ENCODE results near the gene P2RY11.

The P2RY11 gene

DNA sequence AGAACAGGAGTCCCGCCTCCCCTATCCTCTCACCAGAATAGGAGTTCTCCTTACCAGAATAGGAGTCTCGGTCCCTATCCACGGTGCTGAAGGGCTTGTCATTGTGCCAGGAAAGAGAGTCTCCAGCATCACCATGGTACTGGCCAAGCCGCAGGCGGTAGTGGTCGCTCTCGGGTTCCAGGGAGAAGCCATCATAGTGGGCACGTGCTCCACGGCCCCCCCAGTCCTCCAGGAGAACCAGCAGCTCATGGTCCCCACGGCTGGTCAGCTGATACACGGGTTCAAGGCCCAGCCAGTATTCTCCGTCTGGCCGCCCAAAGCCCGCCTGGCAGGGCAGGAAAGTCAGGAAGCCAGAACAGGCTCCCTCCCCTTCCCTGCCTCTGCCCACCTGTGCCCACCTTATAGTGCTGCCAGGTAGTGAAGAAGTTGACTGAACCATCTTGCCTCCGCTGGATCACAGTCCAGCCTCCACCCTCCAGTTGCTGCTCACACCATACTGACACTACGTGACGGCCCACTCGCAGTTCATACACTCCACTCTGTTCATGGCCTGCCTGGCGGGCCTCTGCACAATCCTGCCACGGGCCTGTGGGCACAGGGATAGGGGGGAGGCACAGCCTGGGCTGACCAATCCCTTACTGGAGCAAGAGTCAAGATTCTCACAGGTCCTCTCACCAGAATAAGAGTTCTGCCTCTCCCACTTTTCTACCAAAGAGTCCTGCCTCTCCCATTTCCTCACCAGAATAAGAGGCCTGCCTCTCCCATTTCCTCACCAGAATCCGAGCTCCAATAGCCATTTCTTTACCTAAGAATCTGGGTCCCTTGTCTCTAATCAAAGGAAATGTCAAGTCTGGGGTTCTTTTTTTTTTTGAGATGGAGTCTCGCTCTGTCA, 18.0 kb upstream of the P2RY11 start:
- DNase-seq = no peak

GRCh38 chr19:10095622-10095947, 15.9 kb upstream of the P2RY11 start:
- DNase-seq = no peak

DNA sequence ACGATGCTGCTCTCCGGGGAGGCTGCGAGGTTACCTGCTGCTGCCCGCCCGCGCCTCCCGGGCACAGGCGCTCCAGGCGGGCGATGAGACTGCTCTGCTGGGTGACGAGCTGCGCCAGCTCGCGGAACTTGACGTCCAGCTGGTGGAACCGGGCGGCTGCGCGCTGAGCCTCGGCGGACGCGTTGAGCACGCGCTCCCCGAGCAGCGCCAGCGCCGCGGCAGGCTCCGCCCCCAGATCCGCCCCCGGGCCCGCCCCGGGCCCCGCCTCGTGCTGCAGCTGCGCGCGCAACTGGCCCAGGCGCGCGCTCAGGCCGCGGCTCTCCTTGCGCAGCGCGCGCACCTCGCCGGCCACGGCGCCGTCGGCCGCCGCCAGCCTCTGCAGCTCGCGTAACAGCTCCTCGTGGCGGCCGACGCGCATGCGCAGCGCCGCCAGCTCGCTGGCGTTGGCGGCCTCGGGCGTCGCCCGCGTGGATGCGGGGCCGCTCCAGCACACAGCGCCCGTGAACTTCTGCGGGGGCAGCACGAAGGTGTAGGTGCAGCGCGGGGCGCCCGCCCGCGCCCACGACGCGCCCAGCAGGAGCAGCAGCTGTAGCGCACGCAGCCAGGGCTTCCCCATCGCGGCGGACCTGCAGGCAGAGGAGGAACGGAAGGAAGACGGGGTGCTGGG, 15.4 kb upstream of the P2RY11 start:
- DNase-seq = peak; percentile 83

DNA sequence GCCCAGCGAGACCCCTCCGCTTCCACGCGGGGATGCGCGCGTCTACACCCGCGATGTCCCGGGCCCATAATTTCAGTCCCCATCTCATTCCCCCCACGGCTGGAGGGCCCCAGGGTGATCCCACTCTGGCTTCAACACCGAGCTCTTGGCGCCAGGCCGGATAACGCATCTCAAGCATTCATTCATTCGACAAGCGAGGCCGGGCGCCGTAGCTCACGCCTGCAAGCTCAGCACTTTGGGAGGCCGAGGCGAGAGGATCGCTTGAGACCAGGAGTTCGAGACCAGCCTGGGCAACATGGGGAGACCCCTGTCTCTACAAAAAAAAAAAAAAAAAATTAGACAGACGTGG, 14.9 kb upstream of the P2RY11 start:
- DNase-seq = no peak

DNA sequence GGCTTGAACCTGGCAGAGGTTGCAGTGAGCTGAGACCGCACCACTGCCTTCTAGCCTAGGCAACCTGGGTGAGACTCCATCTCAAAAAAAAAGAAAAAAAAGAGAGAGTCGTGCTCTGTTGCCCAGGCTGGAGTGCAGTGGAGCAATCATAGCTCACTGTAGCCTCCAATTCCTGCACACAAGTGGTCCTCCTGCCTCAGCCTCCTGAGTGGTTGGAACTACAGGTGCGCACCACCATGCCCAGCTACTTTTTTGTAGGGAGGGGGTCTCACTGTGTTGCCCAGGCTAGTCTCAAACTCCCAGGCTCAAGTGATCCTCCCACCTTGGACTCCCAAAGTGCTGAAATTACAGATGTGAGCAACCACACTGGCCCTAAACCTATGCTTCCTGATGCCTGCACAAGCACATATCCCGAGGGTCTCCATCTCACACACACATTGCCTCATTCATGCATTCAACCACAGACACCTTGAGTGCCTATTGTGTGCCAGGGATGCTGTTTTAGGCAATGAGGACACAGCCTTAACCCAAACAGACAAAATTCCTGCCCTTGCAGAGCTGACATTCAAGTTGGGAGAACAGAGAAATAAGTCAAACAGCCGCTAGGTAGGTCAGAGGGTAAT, 11.2 kb upstream of the P2RY11 start:
- DNase-seq = no peak

- no peak for DNase-seq
Observed at GRCh38 chr19:10102787-10103236, 8.7 kb upstream of the P2RY11 start.

GRCh38 chr19:10104130-10104513, 7.4 kb upstream of the P2RY11 start:
- no peak for DNase-seq

DNA sequence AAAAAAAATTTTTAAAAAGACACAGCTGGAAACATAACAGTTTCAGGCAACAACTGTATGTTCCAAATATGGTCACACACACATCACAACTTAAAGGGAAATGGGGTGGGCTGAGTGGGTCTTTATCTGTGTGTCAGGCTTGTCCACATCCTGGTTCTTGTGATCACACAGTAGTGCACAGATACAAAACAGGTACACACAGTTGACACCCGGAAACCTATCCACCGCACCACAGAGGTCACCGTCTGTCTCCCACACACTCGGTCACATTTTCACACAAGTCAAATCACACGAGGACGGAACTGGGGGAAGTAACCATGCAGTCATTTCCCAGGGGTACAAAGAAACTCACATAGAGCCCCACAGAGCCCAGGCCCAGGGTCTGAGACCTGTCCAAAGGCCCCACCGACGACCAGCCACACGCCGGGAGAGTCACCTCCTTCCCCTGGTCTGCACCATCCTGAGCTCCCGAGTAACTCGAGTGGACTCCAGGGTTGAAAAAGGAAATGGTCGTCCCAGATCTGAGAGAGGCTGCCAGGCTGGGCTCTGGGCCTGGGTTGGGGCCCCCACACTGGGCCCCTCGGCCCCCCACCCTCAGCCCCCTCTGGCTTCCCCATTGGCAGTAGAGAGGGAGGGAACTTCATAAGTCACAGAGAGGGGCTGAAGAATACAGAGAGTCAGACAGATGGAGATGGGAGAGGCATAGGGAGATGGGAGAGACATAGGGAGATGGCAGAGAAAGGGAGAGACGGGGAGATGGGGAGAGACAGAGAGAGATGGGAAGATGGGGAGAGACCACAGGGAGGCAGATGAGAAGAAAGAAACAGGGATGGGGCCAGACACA, 6.6 kb upstream of the P2RY11 start:
- DNase-seq = no peak

DNA sequence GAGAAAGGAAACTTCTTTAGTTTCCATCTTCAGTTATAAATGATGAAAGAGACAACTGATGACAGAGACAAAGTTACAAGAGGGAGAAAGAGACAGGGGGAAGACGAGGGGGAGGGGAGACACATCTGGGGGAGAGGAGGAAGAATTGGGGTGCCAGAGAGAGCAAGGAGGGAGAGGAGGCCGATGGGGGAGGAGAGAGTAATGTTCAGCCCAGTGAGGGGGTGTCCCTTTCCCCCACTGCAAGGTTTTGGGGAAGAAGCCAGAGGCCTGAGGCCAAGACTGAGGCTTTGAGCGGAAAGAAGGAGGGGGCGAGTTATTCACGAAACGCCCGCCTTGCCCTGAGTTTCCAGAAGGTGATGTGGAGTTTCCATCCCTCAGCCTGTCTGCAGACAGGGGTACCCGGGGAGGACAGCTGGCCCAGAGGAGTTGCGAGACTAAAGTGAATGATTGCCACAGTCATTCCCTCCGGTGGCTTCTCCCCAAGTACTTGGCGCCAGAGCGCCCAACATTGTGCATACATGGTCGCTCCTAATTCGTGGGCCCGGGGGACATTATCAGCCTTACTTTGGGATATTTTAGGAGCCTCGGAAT, 5.9 kb upstream of the P2RY11 start:
- no peak for DNase-seq

GRCh38 chr19:10106100-10106936, 5.2 kb upstream of the P2RY11 start, which contains the start of gene PPAN:
PPAN (plus strand) TSS chr19:10106362; CDS start chr19:10106395, 33 bp downstream.
- peak; percentile 98 for DNase-seq

GRCh38 chr19:10107254-10107653, 4.2 kb upstream of the P2RY11 start:
- no peak for DNase-seq

GRCh38 chr19:10107817-10108367, 3.6 kb upstream of the P2RY11 start:
- DNase-seq = no peak

DNA sequence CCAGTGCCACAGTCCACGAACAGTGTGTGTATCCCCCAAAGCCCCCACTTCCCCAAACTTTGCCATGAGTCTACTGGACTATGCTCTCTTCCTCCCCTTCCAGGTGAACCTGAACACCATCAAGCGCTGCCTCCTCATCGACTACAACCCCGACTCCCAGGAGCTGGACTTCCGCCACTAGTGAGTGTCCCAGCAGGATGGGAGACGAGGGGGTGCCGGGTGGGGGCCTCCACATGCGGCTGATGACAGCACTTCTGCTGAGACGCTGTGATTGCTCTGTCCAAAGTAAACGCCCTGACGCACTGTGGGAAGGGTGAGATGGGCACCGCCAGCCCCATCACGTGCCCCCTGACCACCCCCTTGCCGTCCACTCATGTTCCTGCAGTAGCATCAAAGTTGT, 2.0 kb upstream of the P2RY11 start:
- no peak for DNase-seq

DNA sequence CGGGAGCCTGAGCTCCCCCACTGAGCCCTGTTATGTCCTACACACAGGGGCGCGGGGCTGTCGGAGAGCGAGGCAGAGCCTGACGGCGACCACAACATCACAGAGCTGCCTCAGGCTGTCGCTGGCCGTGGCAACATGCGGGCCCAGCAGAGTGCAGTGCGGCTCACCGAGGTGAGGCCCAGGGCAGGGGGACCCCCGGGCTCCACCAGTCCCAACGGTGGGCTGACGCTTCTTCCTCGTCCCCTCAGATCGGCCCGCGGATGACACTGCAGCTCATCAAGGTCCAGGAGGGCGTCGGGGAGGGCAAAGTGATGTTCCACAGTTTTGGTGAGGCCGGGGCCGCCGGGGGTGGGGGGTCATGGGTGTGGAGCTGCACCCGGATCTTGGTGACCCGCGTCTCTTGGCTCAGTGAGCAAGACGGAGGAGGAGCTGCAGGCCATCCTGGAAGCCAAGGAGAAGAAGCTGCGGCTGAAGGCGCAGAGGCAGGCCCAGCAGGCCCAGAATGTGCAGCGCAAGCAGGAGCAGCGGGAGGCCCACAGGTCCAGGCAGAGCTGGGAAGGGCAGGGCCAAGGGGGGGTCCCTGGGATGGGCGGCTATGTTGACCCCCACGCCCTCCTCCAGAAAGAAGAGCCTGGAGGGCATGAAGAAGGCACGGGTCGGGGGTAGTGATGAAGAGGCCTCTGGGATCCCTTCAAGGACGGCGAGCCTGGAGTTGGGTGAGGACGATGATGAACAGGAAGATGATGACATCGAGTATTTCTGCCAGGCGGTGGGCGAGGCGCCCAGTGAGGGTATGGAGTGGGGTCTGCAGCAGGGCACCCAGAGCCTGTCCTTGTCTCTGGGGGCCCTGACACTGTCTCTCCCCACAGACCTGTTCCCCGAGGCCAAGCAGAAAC, 1.2 kb upstream of the P2RY11 start:
- no peak for DNase-seq

- DNase-seq = no peak
Observed at GRCh38 chr19:10110972-10111317, 548 bp upstream of the P2RY11 start.

- DNase-seq = no peak
Observed at GRCh38 chr19:10112037-10112761, 706 bp downstream of the P2RY11 start.

DNA sequence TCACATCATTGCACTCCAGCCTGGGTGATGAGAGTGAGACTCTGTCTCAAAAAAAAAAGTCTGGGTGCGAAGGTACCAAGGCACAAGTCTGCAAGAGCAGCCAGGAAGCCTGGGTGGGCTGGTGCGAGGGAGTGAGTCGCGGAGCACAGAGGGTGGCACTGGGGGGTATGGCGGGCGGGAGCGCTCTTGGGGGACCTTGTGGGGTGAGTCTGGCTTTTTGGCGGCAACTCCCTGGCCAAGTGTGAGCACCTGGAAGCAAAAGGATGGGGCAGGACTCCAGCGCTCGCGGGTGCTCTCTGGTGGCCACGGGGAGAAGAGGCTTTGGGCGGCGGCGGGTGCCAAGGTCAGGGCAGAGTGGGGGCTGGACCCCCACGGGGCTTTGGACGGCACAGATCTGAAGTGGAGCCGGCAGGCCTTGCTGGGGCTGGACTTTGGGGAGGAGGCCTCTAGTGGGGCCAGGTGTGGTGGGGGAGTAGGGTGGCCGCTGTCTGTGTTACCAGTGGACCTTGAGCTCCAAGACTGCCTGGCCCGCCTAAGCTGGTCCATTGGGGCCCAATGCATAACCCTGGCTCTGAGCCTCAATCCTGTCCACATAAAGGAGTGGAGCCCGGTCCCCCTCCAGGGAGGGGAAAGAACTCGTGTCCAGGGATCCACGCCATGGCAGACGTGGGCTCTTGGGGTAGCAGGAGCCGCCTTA, 1.6 kb downstream of the P2RY11 start:
- no peak for DNase-seq

- DNase-seq = no peak
Observed at GRCh38 chr19:10113592-10113963, 2.1 kb downstream of the P2RY11 start.

Measured in NCI-H446 treated with DMSO at 0.1 percent for 48 hours (cell line).